ENCODE measurements around the gene HAAO.
"Not testable (repeated sequence)": the region's sequence is repeated elsewhere in the genome, so short reads cannot be mapped to it uniquely, and the experiment has no call there.

HAAO gene

DNA sequence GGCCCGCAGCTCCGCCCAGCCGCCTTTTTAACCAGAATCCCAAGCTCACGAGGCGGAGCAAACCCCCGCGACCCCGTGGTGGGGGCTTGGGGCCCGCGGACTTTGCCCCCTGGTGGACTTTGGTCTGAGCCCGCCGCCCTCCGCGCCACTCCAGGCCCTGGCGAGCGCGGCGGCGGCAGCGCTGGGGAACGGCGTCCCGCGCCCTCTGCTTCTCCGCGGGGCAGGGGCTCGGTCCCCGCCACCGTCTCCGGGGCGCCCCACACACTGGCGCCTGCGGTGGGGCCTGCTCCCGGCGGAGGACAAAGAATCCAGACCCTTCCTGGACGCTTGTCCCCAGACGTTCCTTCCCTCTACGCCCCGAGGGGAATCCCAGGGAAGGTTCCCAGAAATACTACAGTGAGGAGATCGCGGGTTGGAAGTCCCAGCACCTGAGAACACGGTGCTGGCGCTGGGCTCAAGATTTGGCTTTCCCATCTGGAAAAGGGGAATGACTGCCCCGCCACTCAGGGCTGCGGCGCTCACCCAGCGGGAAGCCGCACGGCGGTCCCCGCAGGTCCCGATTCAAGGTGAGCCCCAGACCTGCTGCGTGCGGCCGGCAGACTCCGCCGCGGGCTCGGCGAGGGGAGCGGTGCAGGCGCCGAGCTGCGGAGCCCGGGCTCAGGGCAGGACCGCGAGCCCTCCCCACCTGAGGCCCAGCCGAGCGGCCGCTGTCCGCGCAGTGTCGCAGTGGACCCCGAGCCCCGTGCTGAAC, at the start of gene HAAO:
TSS of gene HAAO (minus strand) at position 1 of the 751 bp plus-strand sequence. CDS start 47 bp downstream, outside the sequence.
- no peak for DNase-seq (ENCODE audit: low spot score)

- no peak for DNase-seq (ENCODE audit: low spot score)
These were observed 49.0 kb upstream of the HAAO start for GRCh38 chr2:42841344-42841743.

- no peak for DNase-seq (ENCODE audit: low spot score)
These were observed 48.4 kb upstream of the HAAO start for GRCh38 chr2:42840760-42841159.

- DNase-seq (ENCODE audit: low spot score) = no peak
These were observed 47.6 kb upstream of the HAAO start for GRCh38 chr2:42839809-42840501.

GRCh38 chr2:42838133-42838532, 45.8 kb upstream of the HAAO start:
- DNase-seq (ENCODE audit: low spot score) = no peak

DNA sequence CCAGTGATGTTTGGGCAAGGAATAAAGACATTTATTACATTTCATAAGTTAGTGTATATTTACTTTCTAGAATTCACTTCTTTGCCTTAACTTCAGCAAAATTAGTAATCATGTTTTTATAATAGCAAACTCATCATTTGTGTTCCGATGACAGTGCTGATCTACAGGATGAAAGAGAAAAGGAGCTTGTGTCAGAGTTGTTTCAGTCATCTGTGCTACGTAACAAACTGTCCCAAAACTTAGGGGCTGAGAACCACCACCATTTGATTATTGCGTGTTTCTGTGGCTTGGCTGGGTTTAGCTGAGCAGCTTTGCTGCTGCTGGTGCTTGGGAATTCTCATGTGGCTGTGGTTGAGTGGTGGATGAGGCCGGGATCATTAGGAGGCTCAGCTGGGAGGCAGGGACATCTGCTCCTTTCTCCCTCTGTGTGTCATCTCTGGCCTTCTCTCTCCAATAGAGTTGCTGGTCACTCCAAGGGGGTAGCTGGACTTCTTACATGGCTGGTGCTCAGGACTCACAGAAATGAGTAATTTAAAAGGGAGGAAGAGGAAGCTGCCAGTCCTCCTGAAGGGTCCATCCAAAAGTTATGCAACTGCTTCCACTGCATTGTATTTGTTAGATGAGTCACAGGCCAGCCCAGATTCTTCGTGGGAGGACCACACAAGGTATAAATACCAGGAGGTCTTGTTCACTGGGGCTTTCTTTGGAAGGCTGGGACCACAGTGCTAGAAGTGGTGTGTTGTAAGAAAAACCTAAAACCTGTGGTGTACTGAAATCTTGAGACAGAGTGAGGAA, 43.4 kb upstream of the HAAO start:
- DNase-seq (ENCODE audit: low spot score) = no peak

- DNase-seq (ENCODE audit: low spot score) = no peak
These were observed 41.8 kb upstream of the HAAO start for GRCh38 chr2:42834161-42834560.

DNA sequence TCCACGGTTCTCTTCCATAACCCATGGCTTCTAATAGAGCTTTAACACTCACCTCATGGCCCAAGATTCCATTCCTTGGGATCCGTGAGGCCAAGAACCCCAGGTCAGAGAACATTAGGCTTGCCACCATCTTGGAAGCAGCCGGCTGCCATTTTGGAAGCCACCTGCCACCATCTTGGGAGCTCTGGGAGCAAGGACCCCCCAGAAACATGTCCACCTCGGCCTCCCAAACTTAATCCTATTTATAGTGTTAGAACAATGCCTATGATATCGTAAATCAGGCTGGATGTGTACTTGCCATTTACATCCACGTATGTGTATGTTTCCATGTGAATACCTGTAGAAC, 39.9 kb upstream of the HAAO start:
- no peak for DNase-seq (ENCODE audit: low spot score)

- DNase-seq (ENCODE audit: low spot score) = not testable (repeated sequence)
These were observed 39.3 kb upstream of the HAAO start for GRCh38 chr2:42831575-42832288.

DNA sequence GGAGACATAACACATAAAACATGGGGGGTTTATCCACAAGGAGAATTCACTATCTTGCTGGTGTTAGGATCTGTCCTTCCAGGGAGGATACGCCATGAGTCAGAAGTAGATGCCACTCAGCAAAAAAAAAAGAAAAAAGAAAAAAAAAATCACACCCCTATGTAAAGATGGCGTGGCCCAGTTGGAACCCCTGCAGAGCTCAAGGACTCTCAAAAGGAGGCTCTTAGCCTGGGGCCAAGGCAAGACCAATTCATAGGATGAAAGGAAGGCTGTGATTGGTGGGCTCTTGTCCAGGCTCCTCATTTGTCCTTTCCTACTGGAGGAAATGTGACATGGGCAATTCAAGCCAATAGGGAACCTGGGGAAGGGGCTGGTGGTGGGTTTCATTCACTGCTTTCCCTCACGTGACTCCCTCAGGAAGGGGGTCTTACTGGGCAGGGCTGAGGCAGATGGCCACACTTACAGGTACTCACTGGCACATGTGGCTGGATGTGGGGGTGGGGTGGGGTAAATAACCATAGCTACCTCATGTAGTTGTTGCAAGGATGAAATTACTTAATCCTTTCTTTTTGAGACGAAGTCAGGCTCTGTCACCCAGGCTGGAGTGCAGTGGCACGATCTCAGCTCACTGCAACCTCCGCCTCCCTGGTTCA, 38.7 kb upstream of the HAAO start:
- DNase-seq (ENCODE audit: low spot score) = no peak

GRCh38 chr2:42829671-42830440, 37.5 kb upstream of the HAAO start:
- DNase-seq (ENCODE audit: low spot score) = no peak

DNA sequence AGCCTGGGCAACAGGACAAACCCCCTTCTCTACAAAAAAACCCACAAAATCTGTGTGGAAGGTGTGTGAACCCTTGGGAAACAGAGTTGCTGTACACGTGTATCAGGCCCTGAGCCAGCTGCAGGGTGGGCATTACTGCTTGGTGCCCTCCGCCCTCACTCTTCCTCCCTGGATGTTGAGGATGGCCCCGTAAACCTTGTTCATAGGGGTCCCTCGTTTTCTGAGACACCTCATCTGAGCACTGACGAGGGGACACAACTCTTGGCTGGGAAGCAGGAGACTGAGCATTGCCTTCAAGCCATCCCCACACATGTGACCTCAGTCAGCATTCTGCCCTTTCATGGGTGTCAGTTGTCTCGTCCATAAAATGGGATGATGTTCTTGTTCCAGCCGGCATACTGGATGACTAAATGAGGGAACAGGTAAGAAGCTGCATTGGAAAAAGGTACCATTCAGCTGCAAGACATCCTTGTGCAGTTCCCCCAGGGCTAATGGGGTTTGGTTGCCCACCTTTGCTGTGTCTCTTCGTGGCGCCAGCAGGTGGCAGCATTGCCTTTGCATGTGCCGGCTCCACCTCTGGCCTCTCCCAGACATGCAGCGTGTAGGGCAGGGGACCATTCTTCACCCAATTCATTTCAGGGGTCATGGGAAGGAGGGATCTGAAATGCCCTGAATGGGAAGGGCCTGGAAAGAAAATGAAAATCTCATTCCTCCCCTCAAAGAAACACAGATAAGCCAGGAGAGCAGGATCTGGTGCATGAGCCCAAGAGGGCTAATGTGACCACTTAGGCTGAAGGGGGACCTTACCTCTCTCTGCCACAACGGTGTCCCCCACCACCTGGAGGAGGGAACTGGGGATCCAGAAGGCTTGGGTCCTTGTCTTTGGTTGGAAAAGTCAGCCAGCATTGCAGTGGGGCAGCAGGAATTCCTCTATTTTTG, 36.4 kb upstream of the HAAO start:
- DNase-seq (ENCODE audit: low spot score) = peak; percentile 86

DNA sequence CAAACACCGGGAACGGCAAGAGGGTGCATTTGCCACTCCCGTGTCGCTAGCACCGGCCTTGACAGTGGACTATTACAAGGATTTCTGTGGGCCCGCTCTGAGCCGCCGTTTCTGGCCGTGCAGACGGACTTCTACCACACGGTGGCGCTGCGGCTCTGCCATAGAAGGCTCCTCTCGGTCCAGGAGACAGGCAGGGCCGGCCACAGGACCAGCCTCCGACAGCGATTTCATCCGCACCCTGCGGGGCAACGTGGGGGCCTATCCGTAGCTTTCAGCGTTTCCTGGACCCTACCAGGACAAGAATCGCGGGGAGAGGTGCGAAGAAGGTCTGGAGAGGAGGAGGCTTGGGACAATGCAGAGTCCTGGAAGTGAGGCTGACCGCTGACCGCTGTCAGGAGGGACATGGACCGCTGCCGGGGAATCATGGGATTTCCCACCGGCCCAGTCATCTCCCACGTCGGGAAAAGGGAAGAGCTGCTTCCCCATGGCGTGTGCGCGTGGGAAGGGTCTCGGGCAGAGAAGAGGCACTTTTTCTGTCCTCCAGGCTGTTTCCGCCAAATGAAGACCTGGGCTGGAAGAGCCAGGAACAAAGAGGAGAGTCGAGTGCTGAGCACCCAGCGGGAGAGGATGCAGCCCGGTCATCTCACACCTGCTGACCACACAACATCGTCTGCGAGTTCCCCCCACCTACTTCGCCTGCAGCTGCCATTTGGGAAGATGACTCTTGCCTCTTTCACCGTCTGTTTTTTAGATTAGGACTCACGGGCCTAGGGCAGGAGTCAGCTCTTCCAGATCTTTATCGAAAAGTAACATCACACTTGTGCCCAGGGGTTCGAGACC, 35.5 kb upstream of the HAAO start:
- DNase-seq (ENCODE audit: low spot score) = peak; percentile 88

DNA sequence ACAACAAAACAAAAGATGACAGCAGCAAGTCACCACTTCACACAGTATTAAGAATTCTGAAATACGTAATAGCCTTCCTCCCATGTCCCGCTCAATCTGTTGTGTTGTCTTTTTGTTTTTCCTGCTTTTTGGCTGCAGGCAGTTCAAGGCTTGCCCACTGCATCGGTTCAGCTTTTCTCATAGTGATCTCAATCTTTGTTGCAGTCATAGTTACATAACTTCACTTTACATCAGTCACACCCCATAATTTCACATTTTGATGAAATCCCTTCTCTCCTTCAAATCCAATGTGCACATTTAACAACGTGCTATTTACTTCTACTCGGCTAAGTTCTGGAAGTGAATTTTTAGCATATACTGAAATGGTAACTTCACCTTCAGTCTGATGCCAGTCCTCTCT, 33.8 kb upstream of the HAAO start:
- no peak for DNase-seq (ENCODE audit: low spot score)

DNA sequence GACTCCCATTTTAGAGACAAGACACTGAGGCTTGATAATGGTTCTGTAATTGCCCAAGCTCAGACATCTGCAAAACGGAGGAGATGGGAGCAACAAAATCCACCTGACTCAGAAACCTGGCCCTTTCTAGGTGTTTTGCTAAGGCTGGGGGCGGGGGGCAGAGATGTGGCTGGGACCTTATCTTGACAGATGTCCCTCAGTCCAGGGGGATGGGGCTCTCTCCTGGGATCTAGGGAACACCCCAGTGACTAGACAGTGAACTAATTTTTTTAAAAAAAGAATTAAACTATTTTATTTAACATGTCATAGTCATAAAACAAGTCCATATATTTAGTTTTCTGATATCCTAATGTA, 32.0 kb upstream of the HAAO start:
- no peak for DNase-seq (ENCODE audit: low spot score)

DNA sequence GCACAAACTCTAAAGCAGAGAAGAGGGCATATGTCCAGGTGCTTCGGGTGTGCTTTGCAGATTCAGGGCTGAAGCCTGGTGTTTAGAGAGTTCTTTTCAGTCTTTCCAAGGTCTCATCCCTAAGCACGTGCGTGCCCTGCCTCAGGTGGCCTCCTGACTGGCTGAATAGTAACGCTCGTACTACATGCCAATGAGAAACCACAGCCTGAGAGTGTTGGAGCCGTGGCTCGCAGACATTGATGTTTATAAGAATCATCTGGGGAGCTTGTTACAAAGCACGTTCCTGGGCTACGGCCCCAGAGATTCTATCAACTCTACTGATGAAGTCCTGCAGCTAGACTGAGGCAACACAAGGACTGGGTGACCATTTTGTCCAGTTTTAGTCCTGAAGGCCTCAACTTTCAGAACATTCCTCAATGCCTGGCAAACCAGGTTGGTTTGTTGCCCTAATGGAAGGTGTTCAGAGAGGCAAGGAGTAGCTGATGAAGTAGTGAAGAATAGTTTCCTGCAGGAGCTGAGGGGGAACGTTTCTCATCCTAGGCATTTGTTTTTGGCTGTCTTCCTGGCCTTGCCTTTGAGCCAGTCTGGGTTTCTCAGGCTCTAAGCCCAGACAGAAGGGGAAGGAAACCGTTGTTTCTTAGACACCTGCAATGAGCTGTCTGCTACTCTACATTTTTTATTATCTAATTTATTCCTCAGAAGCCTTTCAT, 31.5 kb upstream of the HAAO start:
- DNase-seq (ENCODE audit: low spot score) = no peak

GRCh38 chr2:42819160-42819559, 26.8 kb upstream of the HAAO start:
- DNase-seq (ENCODE audit: low spot score) = no peak

DNA sequence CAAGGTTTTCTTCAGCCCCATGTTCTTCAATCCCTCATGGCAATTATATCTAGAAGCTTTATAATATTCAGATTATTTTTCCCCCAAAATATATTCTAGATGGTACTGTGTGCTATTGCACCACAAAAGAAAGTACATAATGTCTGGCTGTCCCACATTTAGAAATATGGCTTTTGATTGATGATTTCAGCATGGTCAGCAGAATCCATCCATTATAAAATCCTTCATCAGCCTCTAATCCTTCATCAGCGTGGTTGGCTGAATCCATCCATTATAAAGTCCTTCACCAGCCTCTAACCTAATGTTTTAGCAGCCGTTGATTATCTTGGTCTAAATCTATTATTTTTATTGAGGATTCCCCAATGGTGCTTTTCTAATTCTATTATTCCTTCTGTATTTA, 23.3 kb upstream of the HAAO start:
- DNase-seq (ENCODE audit: low spot score) = no peak

Data from D341Med (cell line).